Dedifferentiated amniotic fluid mesenchymal stem cell (primary cell): ENCODE measurements around the gene BABAM1.

Experiments
- DNase-seq: peaks from one replicate; pipeline ENCODE4 v3.0.0-alpha.2; 2016; ENCODE audit errors: extremely low spot score

The BABAM1 gene

DNA sequence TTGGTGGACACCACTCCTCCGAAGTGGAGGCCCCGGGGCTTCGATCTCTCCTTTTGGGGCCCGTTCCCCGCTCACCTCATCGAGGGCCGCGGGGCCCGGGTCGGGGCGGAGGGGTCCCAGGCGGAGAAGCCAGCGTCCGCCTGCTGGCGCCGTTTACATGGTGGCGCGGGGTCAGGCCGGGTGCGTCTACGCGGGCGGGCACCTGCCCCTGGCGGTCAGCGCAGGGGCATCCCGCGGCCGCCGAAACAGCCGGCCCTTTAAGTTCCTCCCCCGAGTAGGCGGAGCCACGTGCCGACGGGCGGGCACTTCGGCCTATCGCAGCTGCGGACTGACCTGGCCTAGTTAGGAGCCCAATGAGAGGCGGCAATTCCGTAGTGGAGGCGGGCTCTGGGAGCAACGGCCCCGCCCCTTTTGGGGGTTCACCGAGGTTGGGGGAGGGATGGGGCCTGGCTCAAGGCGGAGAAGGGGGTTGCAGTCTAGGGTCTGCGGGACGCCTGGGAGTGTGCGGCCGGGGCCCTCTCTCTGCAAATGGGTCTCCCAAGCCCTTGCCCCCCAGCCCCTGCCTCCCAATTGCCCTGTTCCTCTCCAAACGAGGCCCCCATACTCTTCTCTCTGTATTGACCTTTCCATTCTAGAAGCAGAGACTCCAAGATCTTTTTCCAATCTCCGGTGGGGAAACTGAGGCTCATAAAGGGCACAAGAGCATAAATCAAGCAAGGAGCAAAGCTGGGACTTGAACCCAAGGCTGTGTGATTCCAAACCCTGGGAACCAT lies 36.1 kb downstream of the BABAM1 start, which contains the start of gene ABHD8:
Gene ABHD8, minus strand, starts transcription at position 259 of the 773 bp plus-strand sequence. CDS start 1,809 bp downstream, outside the sequence.
- peak; percentile 97 for DNase-seq

DNA sequence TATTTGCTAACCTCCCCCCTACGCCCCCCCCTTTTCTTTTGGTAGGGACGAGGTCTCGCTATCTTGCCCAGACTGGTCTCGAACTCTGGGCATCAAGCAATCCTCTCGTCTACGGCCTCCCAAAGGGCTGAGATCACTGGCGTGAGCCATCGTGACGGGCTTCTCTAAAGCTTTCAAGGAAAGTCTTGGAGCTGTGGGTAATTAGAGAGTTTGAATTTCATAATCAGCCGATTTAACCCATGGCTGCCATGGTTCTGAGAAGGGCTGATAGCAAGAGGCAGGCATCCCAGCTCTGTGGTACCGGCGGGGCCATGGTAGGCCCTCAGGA lies 36.7 kb downstream of the BABAM1 start:
- DNase-seq = no peak

DNA sequence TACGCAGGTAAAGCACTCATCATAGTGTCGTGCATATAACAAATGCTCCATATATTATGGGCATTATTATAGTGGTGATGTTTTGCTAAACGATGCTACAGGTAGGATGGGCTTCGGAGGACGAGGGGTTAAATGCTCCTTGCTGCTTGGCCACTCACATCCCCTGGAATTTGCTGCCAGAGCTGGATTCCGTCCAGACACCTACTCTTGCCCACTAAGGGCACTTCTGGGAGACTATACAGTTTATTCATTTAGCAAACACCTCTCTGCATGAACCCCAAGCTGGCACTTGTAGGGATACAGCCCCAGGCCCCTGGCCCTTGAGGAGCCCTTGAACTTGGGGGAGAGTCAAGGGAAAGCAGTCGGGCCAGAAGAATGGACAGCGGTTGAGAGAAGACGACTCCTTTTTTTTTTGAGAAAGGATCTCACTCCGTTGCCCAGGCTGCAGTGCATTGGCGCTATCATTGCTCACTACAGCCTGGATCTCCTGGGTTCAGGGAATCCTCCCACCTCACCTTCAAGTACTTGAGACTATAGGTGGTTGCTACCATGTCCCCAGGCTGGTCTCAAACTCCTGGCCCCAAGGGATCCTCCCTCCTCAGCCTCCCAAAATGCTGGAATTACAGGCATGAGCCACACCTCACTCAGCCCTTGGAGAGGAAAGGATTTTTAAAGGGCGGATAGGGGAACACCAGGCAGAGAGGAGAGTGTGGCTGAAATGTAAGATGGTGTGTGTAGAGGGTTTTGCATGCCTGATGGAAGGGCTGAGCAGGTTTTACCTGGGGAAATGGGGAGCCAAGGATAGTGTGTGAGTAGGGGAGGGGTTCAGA lies 37.4 kb downstream of the BABAM1 start:
- no peak for DNase-seq

DNA sequence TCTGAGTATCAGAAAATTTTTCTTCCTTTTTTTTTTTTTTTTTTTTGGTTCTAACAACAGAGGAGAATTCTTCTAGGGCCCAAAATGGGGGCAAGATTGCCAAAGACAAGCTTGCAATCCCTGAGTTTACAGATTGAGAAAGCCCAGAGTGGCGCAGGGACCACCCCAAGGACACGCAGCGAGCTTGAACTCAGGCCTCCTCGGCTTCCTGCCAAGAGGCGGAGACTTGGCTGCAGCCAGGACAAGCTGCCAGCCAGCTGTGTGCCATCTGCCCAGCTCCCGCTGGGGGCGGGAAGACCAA lies 37.9 kb downstream of the BABAM1 start:
- no peak for DNase-seq

DNA sequence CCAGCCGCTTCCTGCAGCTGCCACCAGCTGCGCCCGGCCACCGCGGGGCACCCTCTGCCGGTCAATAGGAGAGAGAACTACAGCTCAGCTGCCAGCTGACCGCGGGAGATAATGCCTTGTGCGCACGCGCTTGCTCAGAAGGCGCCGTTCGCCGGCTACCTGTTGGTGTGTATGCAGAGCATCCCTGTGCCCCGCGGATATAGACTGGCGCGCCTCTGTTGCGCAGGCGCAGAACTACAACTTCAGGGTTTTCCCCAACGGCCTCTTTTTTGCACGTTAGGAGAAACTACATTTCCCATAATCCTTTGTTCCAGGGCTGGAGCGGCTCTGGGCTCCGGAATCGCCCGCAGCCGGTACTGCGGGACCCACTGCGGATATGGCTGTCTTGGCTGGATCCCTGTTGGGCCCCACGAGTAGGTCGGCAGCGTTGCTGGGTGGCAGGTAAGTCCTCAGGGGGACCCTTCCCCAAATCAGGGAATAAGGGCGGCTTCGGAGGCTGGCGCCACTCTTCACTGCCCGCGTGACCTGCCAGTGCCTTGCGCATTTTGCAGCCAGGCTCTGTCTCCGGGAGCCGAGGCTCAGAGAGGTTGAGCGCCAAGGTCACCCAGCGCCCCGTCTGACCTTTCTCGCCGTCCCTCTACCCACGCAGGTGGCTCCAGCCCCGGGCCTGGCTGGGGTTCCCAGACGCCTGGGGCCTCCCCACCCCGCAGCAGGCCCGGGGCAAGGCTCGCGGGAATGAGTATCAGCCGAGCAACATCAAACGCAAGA lies 38.5 kb downstream of the BABAM1 start, which contains the start of gene MRPL34:
Gene MRPL34, plus strand, starts transcription at position 356 of the 768 bp plus-strand sequence. Its CDS starts 21 bp downstream, at position 377.
- peak; percentile 97 for DNase-seq

DNA sequence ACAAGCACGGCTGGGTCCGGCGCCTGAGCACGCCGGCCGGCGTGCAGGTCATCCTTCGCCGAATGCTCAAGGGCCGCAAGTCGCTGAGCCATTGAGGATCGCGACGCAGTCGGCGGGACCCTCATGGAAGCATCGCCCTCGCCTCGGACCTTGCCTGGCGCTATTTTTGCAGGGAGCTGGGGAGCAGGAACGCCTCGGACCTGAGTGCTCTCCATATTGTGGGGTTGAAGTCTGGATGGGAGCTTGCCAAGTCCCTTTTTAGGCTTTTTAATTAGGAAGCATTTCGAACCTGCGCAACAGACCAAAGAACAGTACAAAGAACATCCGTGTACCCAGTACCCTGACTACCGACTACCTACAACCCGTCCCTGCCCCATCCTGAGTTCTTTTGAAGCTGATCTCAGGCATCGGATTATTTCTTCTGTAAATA lies 39.1 kb downstream of the BABAM1 start:
- DNase-seq = no peak

DNA sequence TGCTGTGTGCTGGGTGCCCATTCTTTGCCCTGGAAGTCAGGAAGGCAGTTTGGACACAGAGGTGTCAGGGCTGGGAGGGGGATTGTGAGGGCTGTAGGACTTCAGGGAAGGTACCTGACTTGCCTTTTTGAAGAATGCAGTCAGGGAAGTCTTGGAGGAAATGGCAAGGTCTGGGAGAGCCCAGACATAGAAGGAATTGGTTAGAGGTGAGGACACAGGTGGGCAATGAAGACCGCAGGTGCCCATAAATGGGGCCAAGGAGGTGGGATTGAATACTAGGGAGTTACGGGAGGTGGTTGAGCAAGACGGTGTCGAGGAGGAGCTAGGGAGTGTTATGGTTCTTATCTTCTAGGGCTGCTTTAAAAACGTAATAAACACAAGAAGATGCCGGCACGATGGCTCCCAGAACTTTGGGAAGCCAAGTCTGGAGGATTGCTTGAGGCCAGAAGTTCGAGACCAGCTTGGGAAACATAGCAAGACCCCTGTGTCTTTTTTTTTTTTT lies 40.7 kb downstream of the BABAM1 start:
- DNase-seq = no peak

DNA sequence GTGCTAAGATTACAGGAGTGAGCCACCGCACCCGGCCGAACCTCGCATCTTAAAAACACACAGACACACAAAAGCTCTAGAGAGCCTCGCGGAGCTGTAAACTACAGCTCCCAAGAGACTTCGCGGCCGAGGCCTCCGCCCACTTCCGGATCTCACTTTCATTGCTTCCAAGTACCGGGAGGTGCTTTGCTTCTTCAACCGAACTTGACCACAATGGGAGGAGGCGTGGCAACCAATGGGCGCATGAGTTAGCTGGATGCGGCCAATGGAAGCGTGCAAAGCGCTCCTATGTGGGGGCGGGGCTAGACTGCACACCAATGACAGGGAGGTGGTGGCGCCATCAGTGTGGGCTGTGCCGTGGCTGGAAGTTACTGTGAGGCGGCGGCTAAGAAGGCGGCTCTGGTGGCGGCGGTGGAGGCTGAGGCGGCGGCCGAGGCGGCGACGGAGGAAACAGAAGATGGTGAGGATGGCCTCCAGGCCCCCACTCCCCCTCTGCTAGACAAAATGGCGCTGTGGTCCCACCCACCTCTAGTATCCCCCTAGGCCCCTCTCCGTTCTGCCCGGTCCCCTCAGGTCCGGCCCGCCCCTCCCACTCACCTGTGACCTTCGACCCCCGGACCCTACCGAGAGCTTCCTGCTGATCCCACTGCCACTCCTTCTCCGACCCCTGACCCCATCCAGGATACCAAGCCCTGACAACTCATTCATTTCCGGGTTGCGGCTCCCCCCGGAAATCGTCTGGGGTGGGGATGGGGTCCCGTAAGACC lies 42.1 kb downstream of the BABAM1 start, which contains the start of gene DDA1:
Gene DDA1, plus strand, starts transcription at position 366 of the 767 bp plus-strand sequence. Its CDS starts 92 bp downstream, at position 458.
- peak; percentile 100 for DNase-seq

DNA sequence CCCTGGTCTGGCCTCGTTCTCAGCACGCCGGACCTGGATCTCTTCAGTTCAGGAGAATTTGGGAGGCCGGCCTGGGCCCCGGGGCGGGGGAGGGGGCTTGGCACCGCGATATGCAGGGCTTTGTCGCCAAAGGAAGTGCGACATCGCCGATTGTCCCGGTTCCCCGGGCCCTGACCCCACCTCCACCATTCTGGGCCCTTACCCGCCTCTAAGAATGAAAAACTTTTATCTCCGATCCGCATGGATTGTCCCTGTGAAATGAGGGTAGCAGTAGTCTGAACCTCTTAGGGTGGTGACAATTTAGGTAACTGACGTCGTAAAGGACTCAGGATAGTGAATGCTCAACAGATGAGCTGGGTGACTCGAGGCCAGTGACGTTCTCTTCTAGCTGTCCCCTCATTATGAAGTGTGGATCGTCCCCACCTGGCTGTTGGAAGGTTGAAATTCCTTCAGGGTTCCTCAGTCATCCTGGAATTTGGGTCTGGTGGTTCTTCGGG lies 42.8 kb downstream of the BABAM1 start:
- no peak for DNase-seq

DNA sequence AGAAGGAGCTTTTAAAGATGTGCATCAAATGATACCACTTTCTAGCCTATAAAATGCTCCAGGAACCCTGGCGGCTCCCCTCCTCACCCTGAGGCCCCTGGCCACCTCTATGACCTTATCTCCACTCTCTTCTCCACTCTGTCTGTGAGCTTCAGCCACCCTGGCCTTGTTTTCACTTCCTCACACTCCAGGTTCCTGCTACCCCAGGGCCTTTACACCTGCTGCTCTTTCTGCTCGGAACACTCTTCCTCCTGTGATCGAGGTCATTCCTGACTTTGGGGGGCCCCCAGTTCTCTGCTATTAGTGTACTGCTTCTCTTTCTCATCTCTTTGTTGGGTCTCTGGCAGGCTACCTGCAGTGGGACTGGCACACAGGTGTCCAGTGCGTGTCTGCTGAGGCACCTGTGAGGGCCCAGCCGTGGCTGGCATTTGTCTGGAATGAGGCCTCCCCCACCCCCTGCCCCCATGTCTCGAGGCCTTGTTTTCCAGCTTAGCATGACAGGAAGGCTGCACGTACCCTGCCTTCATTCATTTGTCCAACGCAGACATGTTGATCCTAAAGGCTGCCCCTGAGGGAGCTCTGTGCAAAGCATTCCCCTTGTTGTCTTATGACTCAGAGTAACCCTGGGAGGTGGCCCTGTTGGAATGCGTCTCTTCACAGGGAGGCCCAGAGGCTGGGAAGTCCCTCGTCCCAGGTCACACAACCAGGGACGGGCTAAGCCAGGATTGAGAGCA lies 44.4 kb downstream of the BABAM1 start:
- DNase-seq = no peak

DNA sequence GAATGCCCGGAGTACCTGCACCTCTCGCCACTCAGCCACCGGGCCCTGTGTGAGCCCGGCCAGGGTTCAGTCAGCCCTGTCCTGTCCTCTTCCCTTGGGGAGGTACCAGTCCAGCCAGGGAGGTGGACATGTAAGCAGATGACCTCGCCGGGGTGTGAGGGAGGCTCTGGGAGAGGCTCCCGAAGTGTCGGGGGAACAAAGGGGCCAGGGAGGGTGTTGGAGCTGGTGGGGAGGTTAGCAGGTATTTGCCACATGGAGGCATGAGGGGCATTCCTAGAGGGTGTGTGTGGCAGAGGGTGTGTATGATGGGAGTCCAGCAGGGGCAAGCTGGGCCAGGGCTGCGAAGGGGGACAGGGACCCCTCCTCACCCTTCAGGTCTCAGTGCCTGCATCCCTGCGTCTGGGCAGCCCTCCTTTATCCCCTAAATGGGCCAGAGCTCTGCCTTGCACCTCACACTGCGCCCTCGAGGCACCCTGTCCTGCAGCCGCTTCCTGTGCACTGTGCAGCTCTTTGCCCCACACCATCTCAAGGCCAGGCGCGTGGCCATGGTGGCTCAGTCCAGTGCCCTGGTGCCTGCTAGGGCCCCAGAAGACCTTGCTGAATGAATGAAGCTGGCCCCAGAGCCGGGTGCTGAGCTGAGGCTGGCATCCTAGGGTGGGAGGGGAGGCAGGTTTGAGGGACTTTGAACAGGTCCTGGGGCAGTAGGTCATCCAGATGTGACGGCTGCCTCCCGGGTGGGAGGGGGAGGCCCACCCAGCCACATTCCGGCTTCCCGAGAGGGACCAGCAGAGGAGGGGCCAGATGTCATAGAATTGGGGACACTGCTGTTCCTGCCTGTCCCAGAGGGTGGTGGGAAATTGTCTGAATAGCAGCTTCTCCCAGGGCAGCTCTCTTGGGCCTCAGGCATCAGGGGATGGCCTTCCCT lies 45.2 kb downstream of the BABAM1 start:
- DNase-seq = no peak

DNA sequence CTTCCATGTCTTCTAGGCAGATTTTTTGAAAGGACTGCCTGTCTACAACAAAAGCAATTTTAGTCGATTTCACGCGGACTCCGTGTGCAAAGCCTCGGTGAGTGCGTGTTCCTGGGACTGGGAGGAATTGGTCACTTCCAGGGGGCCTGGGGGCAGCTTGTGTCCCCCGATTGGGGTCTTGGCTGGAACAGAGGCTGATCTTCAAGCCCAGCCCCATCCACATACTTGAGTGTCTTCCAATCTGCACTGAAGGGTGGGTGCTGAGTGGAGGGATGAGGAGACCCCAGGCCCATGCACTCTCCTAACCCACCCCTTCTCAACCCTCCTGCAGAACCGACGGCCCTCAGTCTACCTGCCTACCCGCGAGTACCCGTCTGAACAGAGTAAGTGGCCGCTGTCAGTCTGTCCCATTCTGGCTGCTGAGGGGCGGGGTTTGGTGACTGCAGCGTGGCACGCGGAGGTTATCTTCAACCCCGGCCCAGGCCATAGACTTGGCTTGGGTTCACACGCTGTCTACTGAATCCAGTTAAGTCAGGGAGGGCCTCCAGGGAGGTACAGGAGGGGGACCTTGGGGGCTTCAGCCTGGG lies 46.9 kb downstream of the BABAM1 start:
- DNase-seq = no peak

DNA sequence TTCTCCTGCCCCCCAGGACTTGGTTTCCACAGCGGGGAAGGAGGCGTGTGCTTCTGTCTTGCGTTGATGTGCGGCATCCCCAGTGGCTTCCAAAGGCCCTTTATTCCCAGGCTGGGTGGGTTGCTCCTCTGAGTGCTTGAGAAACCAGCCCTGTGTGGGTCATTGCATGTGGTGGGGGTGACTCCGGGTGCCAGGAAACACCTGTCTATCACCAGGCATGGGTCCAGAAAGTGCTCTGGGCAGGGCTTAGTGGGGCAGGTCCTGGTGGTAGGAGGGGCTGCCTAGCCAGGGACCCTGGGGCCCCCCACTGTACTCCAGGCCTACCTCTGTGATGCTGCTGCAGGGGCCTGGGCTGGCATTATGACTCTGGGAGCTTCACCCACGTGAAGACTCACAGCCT lies 51.7 kb downstream of the BABAM1 start:
- no peak for DNase-seq

DNA sequence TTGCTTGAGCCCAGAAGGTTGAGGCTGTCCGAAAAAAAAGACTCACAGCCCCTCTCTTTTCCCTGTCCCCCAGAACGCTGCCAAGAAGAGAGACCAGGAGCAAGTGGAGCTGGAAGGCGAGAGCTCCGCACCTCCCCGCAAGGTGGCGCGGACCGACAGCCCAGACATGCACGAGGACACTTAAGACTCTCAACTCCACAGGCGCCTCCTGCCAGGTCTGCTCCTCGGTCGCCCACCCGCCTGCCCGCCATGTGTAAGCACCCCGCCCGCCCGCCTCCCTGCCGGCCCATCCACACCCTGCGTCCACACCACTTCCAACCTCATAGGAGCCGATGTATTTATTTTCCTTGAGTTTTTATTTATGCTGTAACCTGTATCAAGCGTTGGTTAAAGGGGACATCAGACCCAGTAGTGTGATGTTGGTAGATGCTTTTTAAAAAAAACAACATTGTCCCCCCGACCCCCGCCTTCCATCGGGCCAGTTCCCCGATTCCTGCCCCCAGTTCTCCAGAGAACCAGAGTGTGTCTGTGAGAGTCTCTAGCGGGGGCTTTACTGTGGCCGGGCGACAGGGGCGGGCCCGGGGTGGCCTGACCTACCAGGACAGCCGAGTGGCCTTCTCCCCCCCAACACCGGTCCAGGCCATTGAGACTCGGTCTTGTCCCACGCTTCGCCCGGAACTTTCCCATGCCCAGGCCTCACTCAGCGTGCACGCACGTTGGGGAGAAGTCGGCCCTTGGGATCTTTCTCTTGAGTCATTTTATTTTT lies 52.4 kb downstream of the BABAM1 start:
- no peak for DNase-seq

DNA sequence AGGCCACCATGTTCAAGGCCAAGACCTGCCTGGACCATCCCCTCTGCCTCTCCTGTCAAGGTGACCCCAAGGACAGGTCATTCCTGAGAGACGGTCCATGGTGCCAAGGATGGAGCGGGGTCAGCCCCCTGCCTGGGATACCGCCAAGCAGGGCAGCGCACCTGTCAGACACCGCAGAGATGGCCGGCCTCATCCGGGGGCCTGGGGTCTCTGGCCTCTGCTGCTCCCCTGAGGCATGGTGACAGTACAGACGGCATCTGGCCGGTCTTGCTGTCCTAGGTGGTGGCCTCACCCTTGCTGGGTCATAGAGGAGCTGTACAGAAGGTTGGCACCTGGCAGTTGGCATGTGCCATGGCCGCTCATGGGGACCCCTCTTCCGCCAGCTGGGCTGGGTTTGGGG lies 53.2 kb downstream of the BABAM1 start:
- no peak for DNase-seq

DNA sequence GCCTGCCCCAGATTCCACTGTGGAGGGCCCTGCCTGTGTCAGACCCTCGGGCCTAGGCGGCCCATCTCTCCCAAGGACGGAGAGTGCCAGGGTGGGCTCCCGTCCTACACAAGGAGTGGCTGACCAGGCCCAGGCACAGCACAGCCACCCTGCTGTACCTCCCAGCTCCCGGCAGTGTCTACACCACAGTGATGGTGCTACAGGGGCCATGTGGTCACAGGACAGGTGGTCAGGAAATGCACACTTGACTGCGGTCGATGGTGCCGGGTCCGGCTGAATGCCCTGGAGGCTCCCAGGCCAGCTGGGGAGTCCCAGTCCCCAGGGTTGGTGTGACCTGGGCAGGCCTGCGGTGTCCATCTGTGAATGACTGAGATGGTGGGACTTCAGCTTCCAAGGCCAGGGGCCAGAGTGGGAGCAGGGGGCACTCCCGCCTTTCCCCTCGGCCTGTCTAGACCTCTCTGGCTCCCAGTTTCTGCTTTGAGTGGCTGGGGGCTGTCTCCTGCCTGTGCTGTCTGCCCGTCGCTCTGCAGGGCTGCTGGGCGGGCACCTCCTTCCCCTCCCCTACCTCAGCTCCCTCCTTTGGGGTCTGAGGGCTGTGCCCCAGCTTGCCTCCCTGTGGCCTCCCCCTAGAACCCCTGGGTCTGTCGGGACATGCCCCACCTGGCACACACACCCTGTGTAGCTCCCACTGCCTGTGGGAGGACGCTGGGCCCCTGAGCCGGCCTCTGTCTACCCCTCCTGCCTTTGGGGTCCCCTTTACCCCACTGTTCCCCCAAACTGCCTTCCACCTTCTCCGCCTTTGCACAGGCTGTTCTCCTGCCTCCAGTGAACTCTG lies 54.6 kb downstream of the BABAM1 start:
- no peak for DNase-seq

DNA sequence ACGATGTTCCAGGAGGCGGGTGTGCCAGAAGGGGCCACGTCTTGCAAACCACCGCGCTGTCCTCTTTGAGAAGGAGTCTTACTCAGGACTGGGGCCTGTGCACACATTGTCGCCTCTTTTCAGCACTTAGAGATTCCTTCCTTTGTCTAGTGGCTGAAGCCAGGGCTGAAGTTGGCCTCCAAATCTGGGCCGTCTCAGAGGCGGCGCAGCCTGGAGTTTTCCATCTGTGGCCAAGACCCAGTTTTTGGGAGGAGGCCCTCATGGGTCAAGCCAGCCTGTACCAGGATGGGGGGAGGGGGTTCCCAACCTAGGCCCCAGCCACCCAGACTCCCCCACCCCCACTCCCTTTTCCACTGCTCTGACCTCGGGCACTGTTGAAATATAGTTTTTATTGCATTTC lies 55.6 kb downstream of the BABAM1 start:
- DNase-seq = no peak
